Measurements from ENCODE around the gene ACP3. TPM values are rescaled to one million over a fixed set of nuclear protein-coding genes. Genes with fewer than 3 reads are reported as not detected.

Gene ACP3
- total RNA-seq, 2 experiments from 2014 or later, result not detected

Other genes with a start within 250 kb of the ACP3 start
- 10 to 100 TPM; 29.9 to 33.5 TPM for gene DNAJC13, start 100.1 kb downstream of the ACP3 start, total RNA-seq